Neural progenitor cell (in vitro differentiated cells): ENCODE results near the gene MSANTD3. TPM values are rescaled to one million over a fixed set of nuclear protein-coding genes. Genes with fewer than 3 reads are reported as not detected.

Experiments used
- DNase-seq: peaks from one replicate; pipeline ENCODE4 v3.0.0-alpha.2; 2016; ENCODE audit warnings: low spot score
- H2AFZ ChIP-seq: fragments of 200-600 bp; sonication (generic); replicated peaks from 2 replicates; pipeline ENCODE4 v1.6.1; 2016; ENCODE audit warnings: antibody characterized with exemption
- H3F3A ChIP-seq: fragments of 200-600 bp; sonication (generic); 2 replicates; pipeline ENCODE4 v1.6.1; 2016; ENCODE audit warnings: antibody characterized with exemption, low read depth
- H3K27ac ChIP-seq: fragments of 200-600 bp; sonication (generic); 2 replicates; pipeline ENCODE4 v1.5.1; 2016; ENCODE audit warnings: mild to moderate bottlenecking
- H3K27me3 ChIP-seq: fragments of 200-600 bp; sonication (generic); 2 replicates; pipeline ENCODE4 v1.6.1; 2016; ENCODE audit warnings: mild to moderate bottlenecking, moderate library complexity
- H3K36me3 ChIP-seq: fragments of 200-600 bp; sonication (generic); 2 replicates; pipeline ENCODE4 v1.5.1; 2016
- H3K4me1 ChIP-seq: fragments of 200-600 bp; sonication (generic); 2 replicates; pipeline ENCODE4 v1.6.1; 2016; ENCODE audit warnings: mixed run types
- H3K4me2 ChIP-seq: fragments of 200-600 bp; sonication (generic); 2 replicates; pipeline ENCODE4 v1.6.1; 2016
- H3K4me3 ChIP-seq: fragments of 200-600 bp; sonication (generic); 2 replicates; pipeline ENCODE4 v1.5.1; 2016
- H3K79me2 ChIP-seq: fragments of 200-600 bp; sonication (generic); 2 replicates; pipeline ENCODE4 v1.6.1; 2016; ENCODE audit warnings: low read depth
- H3K9ac ChIP-seq: fragments of 200-600 bp; sonication (generic); 2 replicates; pipeline ENCODE4 v1.6.1; 2016
- H3K9me3 ChIP-seq: fragments of 200-600 bp; sonication (generic); 2 replicates; pipeline ENCODE4 v1.5.1; 2016; ENCODE audit warnings: low read depth
- H4K20me1 ChIP-seq: fragments of 200-600 bp; sonication (generic); 2 replicates; pipeline ENCODE4 v1.6.1; 2016; ENCODE audit warnings: low read depth
- H3K27ac Mint-ChIP-seq: 3 replicates; pipeline ENCODE4 v1.8.0; 2021; ENCODE audit warnings: mixed read lengths
- H3K27me3 Mint-ChIP-seq: 2 replicates; pipeline ENCODE4 v1.8.0; 2022; ENCODE audit warnings: low read depth, mild to moderate bottlenecking, inconsistent platforms, moderate library complexity, mixed read lengths; ENCODE audit not compliant: insufficient read depth
- H3K36me3 Mint-ChIP-seq: 3 replicates; pipeline ENCODE4 v1.8.0; 2021; ENCODE audit warnings: mixed read lengths
- H3K4me1 Mint-ChIP-seq: 3 replicates; pipeline ENCODE4 v1.8.0; 2021; ENCODE audit warnings: mixed read lengths
- H3K4me3 Mint-ChIP-seq: 3 replicates; pipeline ENCODE4 v1.8.0; 2021; ENCODE audit warnings: mild to moderate bottlenecking, moderate library complexity, mixed read lengths
- H3K9me3 Mint-ChIP-seq: 3 replicates; pipeline ENCODE4 v1.8.0; 2020; ENCODE audit warnings: mixed read lengths
- EZH2 ChIP-seq: fragments of 200-600 bp; sonication (generic); IDR thresholded peaks from 2 replicates; pipeline ENCODE4 v1.6.1; 2017; ENCODE audit warnings: antibody characterized with exemption, mild to moderate bottlenecking, moderate library complexity
- EZH2phosphoT487 ChIP-seq: fragments of 200-600 bp; sonication (generic); IDR thresholded peaks from 2 replicates; pipeline ENCODE4 v1.6.1; 2017; ENCODE audit warnings: antibody characterized with exemption
- total RNA-seq: library from RNA; depleted of rRNA; stranded (reverse); fragments of >200 nt; gene quantifications from 2 replicates; pipeline ENCODE4 v1.2.3, GENCODE V29; 2015; ENCODE audit warnings: low replicate concordance
- TF ChIP-seq, protein P1 (sequence below): fragments of 200-600 bp; sonication (generic); IDR thresholded peaks from 2 replicates; pipeline ENCODE4 v1.5.1; 2017; ENCODE audit warnings: antibody characterized with exemption, mild to moderate bottlenecking

MSANTD3 gene
- total RNA-seq, 1 donor from 2014 or later: 67.7 TPM

DNA sequence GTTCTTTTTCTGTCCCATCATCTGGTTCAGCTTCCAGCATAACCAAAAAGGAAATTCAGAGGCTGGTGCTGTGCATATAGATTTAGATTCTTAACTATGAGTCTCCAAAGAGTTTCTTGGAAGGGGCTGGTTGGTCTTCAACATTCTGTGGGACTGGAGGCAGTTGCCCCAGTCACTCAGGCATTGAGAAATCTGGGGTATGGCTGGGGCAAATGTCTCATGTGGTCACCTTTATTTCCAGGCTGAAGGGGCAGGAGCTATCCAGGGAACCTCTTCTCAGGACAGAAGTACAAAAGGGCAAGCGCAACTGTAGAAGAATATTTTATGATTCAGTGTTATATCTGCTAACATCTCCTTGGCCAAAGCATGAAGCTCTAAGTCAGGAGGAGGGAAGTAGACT lies 30.6 kb downstream of the MSANTD3 start:
- no peak overlapping the region for H3K27ac Mint-ChIP-seq
- Histone ChIP-seq H3K27ac (no peak overlapping the region), H3K4me1 (no peaks in the 10 kb centered on the region), H3K9me3 (no peaks in the 10 kb centered on the region), H3K9ac (no peak overlapping the region), H3K79me2 (no peaks in the 10 kb centered on the region), H2AFZ (no peak overlapping the region), H3K27me3 (no peaks in the 10 kb centered on the region), H3K36me3 (peaks cover 8% of the 10 kb centered on the region), H3F3A (peaks cover 4% of the 10 kb centered on the region), H4K20me1 (peaks cover 4% of the 10 kb centered on the region), H3K4me3 (no peak overlapping the region), H3K4me2 (no peak overlapping the region)
- DNase-seq: no peak
- peaks cover 2% of the 10 kb centered on the region for H3K4me1 Mint-ChIP-seq
- peaks cover 9% of the 10 kb centered on the region for H3K9me3 Mint-ChIP-seq
- H3K4me3 Mint-ChIP-seq: no peak overlapping the region
- peaks cover 3% of the 10 kb centered on the region for H3K27me3 Mint-ChIP-seq
- H3K36me3 Mint-ChIP-seq: peaks cover 31% of the 10 kb centered on the region
- no peak for TF ChIP-seq EZH2phosphoT487
- TF ChIP-seq EZH2: no peak
- TF ChIP-seq, protein P1, sequence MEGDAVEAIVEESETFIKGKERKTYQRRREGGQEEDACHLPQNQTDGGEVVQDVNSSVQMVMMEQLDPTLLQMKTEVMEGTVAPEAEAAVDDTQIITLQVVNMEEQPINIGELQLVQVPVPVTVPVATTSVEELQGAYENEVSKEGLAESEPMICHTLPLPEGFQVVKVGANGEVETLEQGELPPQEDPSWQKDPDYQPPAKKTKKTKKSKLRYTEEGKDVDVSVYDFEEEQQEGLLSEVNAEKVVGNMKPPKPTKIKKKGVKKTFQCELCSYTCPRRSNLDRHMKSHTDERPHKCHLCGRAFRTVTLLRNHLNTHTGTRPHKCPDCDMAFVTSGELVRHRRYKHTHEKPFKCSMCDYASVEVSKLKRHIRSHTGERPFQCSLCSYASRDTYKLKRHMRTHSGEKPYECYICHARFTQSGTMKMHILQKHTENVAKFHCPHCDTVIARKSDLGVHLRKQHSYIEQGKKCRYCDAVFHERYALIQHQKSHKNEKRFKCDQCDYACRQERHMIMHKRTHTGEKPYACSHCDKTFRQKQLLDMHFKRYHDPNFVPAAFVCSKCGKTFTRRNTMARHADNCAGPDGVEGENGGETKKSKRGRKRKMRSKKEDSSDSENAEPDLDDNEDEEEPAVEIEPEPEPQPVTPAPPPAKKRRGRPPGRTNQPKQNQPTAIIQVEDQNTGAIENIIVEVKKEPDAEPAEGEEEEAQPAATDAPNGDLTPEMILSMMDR: no peak

GRCh38 chr9:100459963-100460362 lies 33.0 kb downstream of the MSANTD3 start:
- H3K9ac ChIP-seq: no peak overlapping the region
- H3F3A ChIP-seq: peaks cover 4% of the 10 kb centered on the region
- no peaks in the 10 kb centered on the region for H3K27me3 ChIP-seq
- peaks cover 3% of the 10 kb centered on the region for H3K36me3 ChIP-seq
- no peak overlapping the region for H2AFZ ChIP-seq
- no peaks in the 10 kb centered on the region for H3K4me1 ChIP-seq
- Mint-ChIP-seq H3K4me1 (peaks cover 2% of the 10 kb centered on the region), H3K27me3 (peaks cover 4% of the 10 kb centered on the region), H3K9me3 (no peaks in the 10 kb centered on the region), H3K27ac (no peak overlapping the region), H3K36me3 (peaks cover 12% of the 10 kb centered on the region), H3K4me3 (no peak overlapping the region)
- no peak for DNase-seq
- no peak overlapping the region for H3K4me2 ChIP-seq
- no peak overlapping the region for H3K27ac ChIP-seq
- no peak for TF ChIP-seq EZH2
- TF ChIP-seq EZH2phosphoT487: no peak
- TF ChIP-seq, protein P1: no peak
- no peaks in the 10 kb centered on the region for H3K79me2 ChIP-seq
- peaks cover 4% of the 10 kb centered on the region for H4K20me1 ChIP-seq
- no peak overlapping the region for H3K4me3 ChIP-seq
- no peaks in the 10 kb centered on the region for H3K9me3 ChIP-seq

DNA sequence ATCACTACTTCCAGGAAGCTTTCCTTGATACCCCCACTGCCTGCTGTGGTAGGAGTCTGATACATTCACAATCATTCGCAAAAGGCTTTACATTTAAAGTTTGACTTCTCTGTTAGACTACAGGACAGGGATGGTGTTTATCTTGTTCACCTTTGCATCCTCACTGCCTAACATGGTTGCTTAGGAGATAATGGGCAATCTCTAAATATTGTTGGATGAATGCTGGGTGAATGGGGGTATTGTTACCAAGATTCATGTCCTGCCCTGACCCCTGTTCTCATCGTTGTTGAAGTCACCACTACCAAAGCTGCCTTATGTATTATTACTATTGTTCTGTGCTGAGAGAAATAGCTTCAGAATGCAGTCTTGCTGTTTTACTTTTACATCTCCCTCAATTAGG lies 38.3 kb downstream of the MSANTD3 start:
- Histone ChIP-seq H3K27ac (no peak overlapping the region), H3K9me3 (no peaks in the 10 kb centered on the region), H3K36me3 (no peaks in the 10 kb centered on the region), H2AFZ (no peak overlapping the region), H3K4me1 (peaks cover 7% of the 10 kb centered on the region), H3K79me2 (no peaks in the 10 kb centered on the region), H3K4me2 (no peak overlapping the region), H3K27me3 (no peaks in the 10 kb centered on the region), H3K9ac (no peak overlapping the region), H3F3A (no peaks in the 10 kb centered on the region), H4K20me1 (no peaks in the 10 kb centered on the region), H3K4me3 (no peak overlapping the region)
- no peak for DNase-seq
- Mint-ChIP-seq H3K9me3 (no peaks in the 10 kb centered on the region), H3K4me3 (no peak overlapping the region), H3K27me3 (peaks cover 2% of the 10 kb centered on the region), H3K4me1 (peaks cover 13% of the 10 kb centered on the region), H3K36me3 (no peaks in the 10 kb centered on the region), H3K27ac (no peak overlapping the region)
- TF ChIP-seq EZH2 (no peak), EZH2phosphoT487 (no peak)
- TF ChIP-seq, protein P1: no peak

DNA sequence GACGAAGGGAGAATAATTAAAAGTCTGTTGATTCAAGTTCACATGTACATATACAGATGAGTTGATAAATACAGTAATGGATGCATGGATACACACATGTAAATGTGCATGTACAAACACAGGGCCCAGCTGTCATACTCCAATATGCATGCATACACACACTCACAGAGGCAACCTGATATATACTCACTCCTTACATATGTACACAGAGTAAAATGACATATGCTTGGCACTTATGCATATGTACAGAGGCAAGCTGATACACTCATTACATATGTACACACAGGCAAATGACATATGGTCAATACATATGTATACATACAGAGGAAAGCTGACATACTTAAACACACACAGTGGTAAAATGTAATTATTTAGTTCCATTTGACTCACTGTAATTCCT lies 38.8 kb downstream of the MSANTD3 start:
- Histone ChIP-seq H3K9me3 (no peaks in the 10 kb centered on the region), H3K27me3 (no peaks in the 10 kb centered on the region), H3K4me1 (peaks cover 7% of the 10 kb centered on the region), H3K4me2 (no peak overlapping the region), H3K9ac (no peak overlapping the region), H3K4me3 (no peak overlapping the region), H4K20me1 (no peaks in the 10 kb centered on the region), H3K79me2 (no peaks in the 10 kb centered on the region), H3F3A (no peaks in the 10 kb centered on the region), H3K27ac (no peak overlapping the region), H3K36me3 (no peaks in the 10 kb centered on the region), H2AFZ (no peak overlapping the region)
- Mint-ChIP-seq H3K9me3 (no peaks in the 10 kb centered on the region), H3K27ac (no peak overlapping the region), H3K4me3 (no peak overlapping the region), H3K4me1 (peaks cover 16% of the 10 kb centered on the region), H3K36me3 (no peaks in the 10 kb centered on the region), H3K27me3 (peaks cover 2% of the 10 kb centered on the region)
- TF ChIP-seq EZH2 (no peak), EZH2phosphoT487 (no peak)
- TF ChIP-seq, protein P1: no peak
- DNase-seq: no peak
